GM19193 (cell line): ENCODE measurements around the gene SBF2.

Source experiments
- POLR2A ChIP-seq: IDR thresholded peaks from 4 replicates; pipeline ENCODE4 v1.6.1; 2011; ENCODE audit not compliant: insufficient read depth, insufficient read length; ENCODE audit errors: extremely low read depth

The SBF2 gene

DNA sequence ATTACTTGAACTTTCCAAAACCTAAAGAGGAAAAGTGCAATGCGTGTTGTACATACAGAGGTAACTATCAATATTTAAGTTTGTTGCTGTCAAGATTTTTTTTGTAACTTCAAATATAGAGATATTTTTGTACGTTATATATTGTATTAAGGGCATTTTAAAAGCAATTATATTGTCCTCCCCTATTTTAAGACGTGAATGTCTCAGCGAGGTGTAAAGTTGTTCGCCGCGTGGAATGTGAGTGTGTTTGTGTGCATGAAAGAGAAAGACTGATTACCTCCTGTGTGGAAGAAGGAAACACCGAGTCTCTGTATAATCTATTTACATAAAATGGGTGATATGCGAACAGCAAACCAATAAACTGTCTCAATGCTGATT lies 13.0 kb upstream of the SBF2 start:
- no peak for TF ChIP-seq POLR2A

DNA sequence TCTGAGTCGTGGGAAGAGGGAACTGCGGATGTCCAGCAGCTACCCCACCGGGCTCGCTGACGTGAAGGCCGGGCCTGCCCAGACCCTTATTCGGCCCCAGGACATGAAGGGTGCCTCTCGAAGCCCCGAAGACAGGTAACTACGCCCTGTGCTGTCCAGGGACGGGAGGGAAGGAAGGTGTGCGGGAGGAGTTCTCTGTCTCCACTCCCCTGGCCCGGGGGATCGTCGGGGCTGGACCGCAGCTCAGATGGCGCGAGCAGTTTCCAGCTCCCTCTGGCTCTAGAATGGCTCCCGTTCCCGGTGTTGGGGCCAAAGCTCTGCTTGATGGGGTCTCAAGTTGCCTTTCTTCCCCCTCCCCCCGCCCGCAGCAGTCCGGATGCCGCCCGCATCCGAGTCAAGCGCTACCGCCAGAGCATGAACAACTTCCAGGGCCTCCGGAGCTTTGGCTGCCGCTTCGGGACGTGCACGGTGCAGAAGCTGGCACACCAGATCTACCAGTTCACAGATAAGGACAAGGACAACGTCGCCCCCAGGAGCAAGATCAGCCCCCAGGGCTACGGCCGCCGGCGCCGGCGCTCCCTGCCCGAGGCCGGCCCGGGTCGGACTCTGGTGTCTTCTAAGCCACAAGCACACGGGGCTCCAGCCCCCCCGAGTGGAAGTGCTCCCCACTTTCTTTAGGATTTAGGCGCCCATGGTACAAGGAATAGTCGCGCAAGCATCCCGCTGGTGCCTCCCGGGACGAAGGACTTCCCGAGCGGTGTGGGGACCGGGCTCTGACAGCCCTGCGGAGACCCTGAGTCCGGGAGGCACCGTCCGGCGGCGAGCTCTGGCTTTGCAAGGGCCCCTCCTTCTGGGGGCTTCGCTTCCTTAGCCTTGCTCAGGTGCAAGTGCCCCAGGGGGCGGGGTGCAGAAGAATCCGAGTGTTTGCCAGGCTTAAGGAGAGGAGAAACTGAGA lies 12.2 kb upstream of the SBF2 start:
- no peak for TF ChIP-seq POLR2A

DNA sequence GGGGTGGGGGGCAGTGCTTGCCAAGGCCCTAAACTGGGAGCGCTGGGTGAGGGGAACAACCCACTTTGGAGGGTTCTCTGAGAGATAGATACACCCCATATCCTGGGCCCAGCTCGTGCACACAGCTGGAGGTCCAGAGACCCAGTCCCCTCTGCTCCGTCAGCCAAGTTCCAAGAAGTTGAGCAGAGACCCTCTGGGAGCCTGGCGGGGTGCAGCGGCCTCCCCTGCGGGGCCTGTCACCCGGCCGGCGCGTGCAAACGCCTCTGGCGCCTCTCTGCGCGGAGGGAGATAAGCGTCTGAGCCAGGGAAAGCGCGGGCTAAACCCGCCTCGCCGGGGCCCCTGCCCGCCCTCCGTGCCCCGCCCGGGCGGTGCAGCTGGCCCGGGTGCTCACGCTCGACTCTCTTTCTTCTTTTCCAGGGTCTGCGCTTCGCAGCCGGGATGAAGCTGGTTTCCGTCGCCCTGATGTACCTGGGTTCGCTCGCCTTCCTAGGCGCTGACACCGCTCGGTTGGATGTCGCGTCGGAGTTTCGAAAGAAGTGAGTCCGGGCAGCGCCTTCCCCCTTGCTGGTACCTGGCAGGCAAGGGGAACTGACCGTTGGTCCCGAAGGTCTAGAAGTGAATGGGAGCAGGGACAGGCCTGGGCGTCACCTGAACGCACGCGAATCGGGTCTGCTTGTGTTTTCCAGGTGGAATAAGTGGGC lies 11.4 kb upstream of the SBF2 start:
- TF ChIP-seq POLR2A = no peak

DNA sequence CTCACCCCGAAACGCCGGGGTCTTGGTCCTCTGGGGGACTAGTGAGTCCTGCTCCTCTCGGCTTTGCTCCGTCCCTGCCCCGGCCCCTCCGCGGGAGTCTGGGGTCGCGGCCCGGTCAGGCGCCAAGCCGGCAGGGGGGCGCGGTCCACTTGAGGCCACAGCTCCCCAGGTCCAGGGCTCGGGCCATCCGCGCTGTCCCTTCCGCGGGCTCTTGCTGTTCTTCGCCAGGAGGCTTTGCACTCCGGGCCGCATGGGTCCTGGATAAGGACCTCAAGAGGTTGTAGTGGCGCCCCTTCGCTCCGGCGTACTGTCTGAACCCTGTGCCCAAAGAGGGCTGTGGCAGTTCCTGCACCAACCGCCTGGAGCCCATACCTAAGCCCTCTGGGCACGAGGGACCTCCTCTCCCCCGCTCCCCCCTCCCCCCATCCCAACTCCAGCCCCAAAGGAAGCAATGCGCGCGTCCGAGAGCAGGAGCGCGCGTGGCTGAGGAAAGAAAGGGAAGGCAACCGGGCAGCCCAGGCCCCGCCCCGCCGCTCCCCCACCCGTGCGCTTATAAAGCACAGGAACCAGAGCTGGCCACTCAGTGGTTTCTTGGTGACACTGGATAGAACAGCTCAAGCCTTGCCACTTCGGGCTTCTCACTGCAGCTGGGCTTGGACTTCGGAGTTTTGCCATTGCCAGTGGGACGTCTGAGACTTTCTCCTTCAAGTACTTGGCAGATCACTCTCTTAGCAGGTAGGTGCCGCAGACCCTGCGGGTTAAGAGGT lies 10.7 kb upstream of the SBF2 start, which contains the start of gene ADM:
Gene ADM, plus strand, starts transcription at position 579 of the 767 bp plus-strand sequence. CDS start 628 bp downstream, outside the sequence.
- peak; percentile 44 for TF ChIP-seq POLR2A

GRCh38 chr11:10303558-10304363 lies 9.7 kb upstream of the SBF2 start:
- TF ChIP-seq POLR2A = no peak

GRCh38 chr11:10302744-10303557 lies 8.9 kb upstream of the SBF2 start:
- no peak for TF ChIP-seq POLR2A

DNA sequence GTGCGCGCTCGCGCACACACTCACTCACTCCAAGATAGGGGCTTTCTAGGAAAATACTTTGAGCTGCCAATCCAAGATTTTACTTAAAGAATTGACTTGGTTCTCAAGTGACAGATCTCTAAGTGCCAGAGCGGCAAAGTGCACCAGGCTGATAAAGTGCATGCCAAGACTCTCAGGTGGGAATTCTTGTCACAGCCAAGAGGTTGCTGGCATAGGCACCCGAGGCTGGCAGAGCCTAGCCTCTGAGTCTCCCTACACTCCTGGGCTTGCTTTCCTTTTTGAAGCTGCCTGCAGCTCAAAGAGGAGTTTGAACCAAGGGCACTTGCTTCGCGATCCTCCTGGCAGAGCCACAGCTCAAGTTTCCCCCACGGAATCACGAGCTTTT lies 8.3 kb upstream of the SBF2 start:
- no peak for TF ChIP-seq POLR2A

- TF ChIP-seq POLR2A = no peak
Observed at GRCh38 chr11:10301656-10302358, 7.8 kb upstream of the SBF2 start.

DNA sequence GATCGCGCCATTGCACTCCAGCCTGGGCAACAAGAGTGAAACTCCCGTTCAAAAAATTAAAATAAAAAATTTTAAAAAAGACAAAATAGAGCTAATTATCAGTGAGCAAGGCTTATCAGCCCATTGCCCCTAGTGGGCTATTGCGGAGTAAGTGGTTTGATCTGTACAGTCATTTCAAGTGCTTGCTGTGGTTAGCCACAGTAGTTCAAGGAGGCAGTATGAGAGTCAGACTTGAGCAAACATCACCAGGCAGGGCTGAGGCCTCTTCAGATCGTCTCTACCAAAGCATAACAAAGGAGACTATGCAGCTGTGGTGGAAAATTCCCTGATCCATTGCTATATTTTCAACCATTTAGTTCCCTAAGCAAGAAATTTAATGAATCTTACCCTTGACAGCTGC lies 4.3 kb upstream of the SBF2 start:
- TF ChIP-seq POLR2A = no peak

GRCh38 chr11:10295064-10295901 lies 1.3 kb upstream of the SBF2 start:
- TF ChIP-seq POLR2A = no peak

DNA sequence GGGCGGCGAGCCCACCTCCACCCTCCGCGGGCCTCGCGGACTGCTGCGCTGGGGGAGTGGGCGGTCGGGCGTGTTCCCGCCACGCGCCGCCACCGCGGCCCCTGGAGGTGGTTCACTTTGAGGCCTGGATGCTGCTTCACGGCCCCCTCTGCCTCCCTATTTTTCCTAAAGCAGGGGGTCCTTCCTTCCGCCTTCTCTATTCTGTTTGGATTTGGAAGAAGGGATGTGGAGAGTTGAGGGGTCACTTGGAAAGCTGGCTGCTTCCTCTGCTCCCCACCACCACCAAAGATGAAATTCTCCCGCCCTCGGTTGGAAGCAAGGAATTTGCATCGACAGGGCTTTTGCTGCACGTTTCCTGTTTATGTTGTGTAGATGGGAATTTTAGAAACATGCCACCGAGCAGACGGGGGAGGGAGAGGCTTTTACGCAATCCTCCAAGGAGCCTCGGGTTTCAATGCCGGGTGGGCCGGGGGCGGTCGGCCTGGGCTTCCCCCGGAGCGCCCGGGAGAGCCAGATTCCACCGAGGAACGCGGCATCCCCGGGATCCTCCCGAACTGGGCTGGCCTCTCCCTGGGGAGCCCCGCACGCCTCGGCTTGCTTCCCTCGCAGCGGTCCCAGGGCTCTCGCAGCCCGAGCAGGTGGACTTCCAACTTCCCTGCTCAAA lies 403 bp upstream of the SBF2 start:
- TF ChIP-seq POLR2A = no peak

DNA sequence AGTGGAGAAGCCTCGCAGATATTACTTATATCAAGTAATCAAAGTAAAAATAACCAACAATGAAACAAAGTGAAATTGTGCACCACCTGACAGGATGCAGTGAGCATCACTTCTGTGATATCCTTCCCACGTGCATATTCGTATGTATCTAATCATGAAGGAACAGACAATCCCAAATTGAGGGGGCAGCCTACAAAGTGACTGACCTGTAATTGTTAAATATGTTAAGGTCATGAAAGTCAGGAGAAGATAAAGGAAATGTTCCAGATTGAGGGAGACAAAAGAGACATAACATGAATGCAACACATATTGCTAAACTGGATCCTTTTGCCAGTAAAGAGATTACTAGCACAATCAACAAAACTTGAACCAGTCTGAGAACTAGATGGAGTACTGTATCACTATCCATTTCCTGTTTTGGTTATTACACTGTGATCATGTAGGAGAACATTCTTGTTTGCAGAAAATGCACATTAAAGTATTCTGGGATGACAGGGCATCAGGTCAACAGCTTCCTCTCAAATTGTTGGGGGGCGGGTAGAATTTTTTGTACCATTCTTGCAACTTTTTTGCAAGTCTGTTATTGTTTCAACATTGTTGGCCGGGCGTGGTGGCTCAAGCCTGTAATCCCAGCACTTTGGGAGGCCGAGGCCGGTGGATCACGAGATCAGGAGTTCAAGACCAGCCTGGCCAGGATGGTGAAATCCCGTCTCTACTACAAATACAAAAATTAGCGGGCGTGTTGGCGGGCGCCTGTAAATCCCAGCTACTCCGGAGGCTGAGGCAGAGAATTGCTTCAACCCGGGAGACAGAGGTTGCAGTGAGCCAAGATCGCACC lies 2.0 kb downstream of the SBF2 start:
- no peak for TF ChIP-seq POLR2A
